Activated B cell treated with CpG ODN at 0.5 μM for 24 hours (primary cell): ENCODE data around the gene PLPPR4. TPM values are rescaled to one million over a fixed set of nuclear protein-coding genes. Genes with fewer than 3 reads are reported as not detected.

Source experiments
- ATAC-seq: fragments of 200-7000 bp; cut with Tn5 transposase; one replicate; pipeline ENCODE4 v1.10.0; 2021; ENCODE audit warnings: low read depth, mild to moderate bottlenecking, moderate library complexity
- CTCF ChIA-PET: fragments of 350-600 bp; sonication (Branson Sonifier 250); formaldehyde crosslinking; loops from one replicate; lab custom pipeline; 2021; ENCODE audit warnings: antibody characterized with exemption; lab: Charles Lee
- POLR2A ChIA-PET: fragments of 350-600 bp; sonication (Branson Sonifier 250); formaldehyde crosslinking; loops from one replicate; lab custom pipeline; 2021; ENCODE audit warnings: antibody characterized with exemption; lab: Charles Lee
- DNase-seq: peaks from one replicate; pipeline ENCODE4 v3.0.0; 2022
- H3K27ac Mint-ChIP-seq: one replicate; pipeline ENCODE4 v1.8.0; 2020; ENCODE audit warnings: mixed read lengths
- H3K27me3 Mint-ChIP-seq: one replicate; pipeline ENCODE4 v1.8.0; 2021; ENCODE audit warnings: mixed read lengths
- H3K36me3 Mint-ChIP-seq: one replicate; pipeline ENCODE4 v1.8.0; 2021; ENCODE audit warnings: low read depth, mixed read lengths
- H3K4me1 Mint-ChIP-seq: one replicate; pipeline ENCODE4 v1.8.0; 2021; ENCODE audit warnings: mixed read lengths
- H3K4me3 Mint-ChIP-seq: one replicate; pipeline ENCODE4 v1.8.0; 2020; ENCODE audit warnings: mild to moderate bottlenecking, mixed read lengths
- H3K9me3 Mint-ChIP-seq: one replicate; pipeline ENCODE4 v1.8.0; 2020; ENCODE audit warnings: mixed read lengths
- intact Hi-C: fragments of 100-400 bp; cut with micrococcal nuclease; formaldehyde crosslinking; loops from one replicate; pipeline ENCODE4 v1.15.1; 2024
- total RNA-seq: library from RNA; stranded (reverse); gene quantifications from 2 replicates; pipeline ENCODE4 v1.2.3, GENCODE V29; 2022
- TF ChIP-seq, protein P1 (sequence below): fragments of 200-600 bp; IDR thresholded peaks from one replicate; pipeline ENCODE4 v1.8.0; 2022; ENCODE audit warnings: antibody characterized with exemption, mild to moderate bottlenecking

PLPPR4 gene
- not detected in 2 replicates for total RNA-seq

DNA sequence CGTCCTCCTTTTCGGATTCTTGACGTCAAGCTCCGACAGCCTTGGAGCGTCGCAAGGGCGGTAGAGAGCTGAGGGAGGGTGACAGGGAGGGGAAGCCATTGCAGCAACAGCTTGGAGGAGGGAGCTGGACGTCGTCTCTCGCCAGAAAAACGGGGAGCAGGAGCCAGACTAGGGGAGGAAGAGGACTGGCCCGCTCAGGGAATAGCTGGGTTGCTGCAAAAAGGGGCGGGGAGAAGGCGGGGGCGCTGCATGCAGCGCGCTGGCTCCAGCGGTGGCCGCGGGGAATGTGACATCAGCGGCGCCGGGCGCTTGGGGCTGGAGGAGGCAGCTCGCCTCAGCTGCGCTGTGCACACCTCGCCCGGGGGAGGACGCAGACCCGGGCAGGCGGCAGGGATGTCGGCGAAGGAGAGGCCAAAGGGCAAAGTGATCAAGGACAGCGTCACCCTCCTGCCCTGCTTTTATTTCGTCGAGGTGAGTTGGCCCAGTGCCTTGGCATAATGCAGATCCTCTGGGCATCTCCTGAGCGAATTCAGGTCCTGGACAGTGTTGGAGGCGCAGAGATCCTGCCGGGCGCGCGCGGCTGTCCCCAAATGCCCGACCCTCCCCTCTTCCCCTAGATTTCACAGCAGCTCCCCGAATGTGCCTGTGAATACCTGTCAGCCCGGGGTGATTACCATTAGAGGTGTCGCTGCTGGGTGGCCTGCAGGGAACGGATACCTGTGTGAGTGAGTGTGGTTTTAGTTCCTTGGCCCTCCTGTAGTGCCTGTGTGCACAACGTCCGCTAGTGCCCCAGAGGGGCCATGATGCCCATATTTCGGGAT is at the start of gene PLPPR4:
Gene PLPPR4 (plus strand): TSS at position 292 of the 821 bp plus-strand sequence. CDS start 102 bp downstream, at position 394.
- DNase-seq (no peak), ATAC-seq (no peak)
- Mint-ChIP-seq H3K27ac (no peak within 1 kb of the TSS), H3K36me3 (no peaks in the 10 kb centered on the region), H3K4me1 (no peaks in the 10 kb centered on the region), H3K9me3 (peaks cover 5% of the 10 kb centered on the region), H3K27me3 (peaks cover 22% of the 10 kb centered on the region), H3K4me3 (no peak within 1 kb of the TSS)
- ChIA-PET POLR2A (no interaction called here), CTCF (no interaction called here)
- TF ChIP-seq, protein P1, sequence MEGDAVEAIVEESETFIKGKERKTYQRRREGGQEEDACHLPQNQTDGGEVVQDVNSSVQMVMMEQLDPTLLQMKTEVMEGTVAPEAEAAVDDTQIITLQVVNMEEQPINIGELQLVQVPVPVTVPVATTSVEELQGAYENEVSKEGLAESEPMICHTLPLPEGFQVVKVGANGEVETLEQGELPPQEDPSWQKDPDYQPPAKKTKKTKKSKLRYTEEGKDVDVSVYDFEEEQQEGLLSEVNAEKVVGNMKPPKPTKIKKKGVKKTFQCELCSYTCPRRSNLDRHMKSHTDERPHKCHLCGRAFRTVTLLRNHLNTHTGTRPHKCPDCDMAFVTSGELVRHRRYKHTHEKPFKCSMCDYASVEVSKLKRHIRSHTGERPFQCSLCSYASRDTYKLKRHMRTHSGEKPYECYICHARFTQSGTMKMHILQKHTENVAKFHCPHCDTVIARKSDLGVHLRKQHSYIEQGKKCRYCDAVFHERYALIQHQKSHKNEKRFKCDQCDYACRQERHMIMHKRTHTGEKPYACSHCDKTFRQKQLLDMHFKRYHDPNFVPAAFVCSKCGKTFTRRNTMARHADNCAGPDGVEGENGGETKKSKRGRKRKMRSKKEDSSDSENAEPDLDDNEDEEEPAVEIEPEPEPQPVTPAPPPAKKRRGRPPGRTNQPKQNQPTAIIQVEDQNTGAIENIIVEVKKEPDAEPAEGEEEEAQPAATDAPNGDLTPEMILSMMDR = no peak
- intact Hi-C loops = no loop called here

GRCh38 chr1:99216956-99217355 is 47.3 kb upstream of the PLPPR4 start:
- TF ChIP-seq, protein P1 = no peak
- H3K4me1 Mint-ChIP-seq = no peaks in the 10 kb centered on the region
- no peak overlapping the region for H3K4me3 Mint-ChIP-seq
- no peak for DNase-seq
- POLR2A ChIA-PET = no interaction called here
- no peaks in the 10 kb centered on the region for H3K36me3 Mint-ChIP-seq
- intact Hi-C loops = no loop called here
- peaks cover 6% of the 10 kb centered on the region for H3K9me3 Mint-ChIP-seq
- CTCF ChIA-PET = no interaction called here
- no peak overlapping the region for H3K27ac Mint-ChIP-seq
- no peak for ATAC-seq
- no peaks in the 10 kb centered on the region for H3K27me3 Mint-ChIP-seq

DNA sequence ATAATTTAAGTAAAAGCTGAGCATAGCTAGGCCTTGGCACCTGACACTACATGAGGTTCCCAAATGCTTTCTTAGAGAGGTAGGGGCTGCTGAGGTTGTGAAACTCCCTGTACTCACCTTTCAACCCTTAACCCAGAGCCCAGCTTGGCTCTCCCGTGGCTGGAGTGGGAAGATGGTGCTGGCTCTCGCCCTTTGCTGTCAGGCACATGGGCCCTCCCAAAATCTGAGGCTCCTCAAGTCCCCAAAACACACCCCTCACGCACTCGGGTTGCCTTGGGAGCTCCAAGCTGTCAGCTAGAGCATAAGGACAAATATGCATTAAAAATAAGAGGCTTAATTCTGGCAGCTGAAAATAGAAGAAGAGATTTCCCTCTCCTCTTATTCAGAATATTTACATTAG is 46.7 kb upstream of the PLPPR4 start:
- no peak overlapping the region for H3K27ac Mint-ChIP-seq
- no peak overlapping the region for H3K4me3 Mint-ChIP-seq
- intact Hi-C loops = no loop called here
- no peaks in the 10 kb centered on the region for H3K36me3 Mint-ChIP-seq
- CTCF ChIA-PET = no interaction called here
- H3K4me1 Mint-ChIP-seq = no peaks in the 10 kb centered on the region
- ATAC-seq = no peak
- TF ChIP-seq, protein P1 = no peak
- no peak for DNase-seq
- peaks cover 6% of the 10 kb centered on the region for H3K9me3 Mint-ChIP-seq
- POLR2A ChIA-PET = no interaction called here
- H3K27me3 Mint-ChIP-seq = no peaks in the 10 kb centered on the region

GRCh38 chr1:99218572-99218971 is 45.7 kb upstream of the PLPPR4 start:
- ATAC-seq = no peak
- TF ChIP-seq, protein P1 = no peak
- Mint-ChIP-seq H3K4me3 (no peak overlapping the region), H3K27me3 (no peaks in the 10 kb centered on the region), H3K4me1 (no peaks in the 10 kb centered on the region), H3K36me3 (no peaks in the 10 kb centered on the region), H3K27ac (no peak overlapping the region), H3K9me3 (peaks cover 6% of the 10 kb centered on the region)
- ChIA-PET CTCF (no interaction called here), POLR2A (no interaction called here)
- intact Hi-C loops = no loop called here
- no peak for DNase-seq

GRCh38 chr1:99218999-99219398 is 45.3 kb upstream of the PLPPR4 start:
- peaks cover 6% of the 10 kb centered on the region for H3K9me3 Mint-ChIP-seq
- no peaks in the 10 kb centered on the region for H3K4me1 Mint-ChIP-seq
- ATAC-seq = no peak
- POLR2A ChIA-PET = no interaction called here
- intact Hi-C loops = no loop called here
- H3K27ac Mint-ChIP-seq = no peak overlapping the region
- H3K4me3 Mint-ChIP-seq = no peak overlapping the region
- DNase-seq = no peak
- H3K36me3 Mint-ChIP-seq = no peaks in the 10 kb centered on the region
- no peaks in the 10 kb centered on the region for H3K27me3 Mint-ChIP-seq
- TF ChIP-seq, protein P1 = no peak
- CTCF ChIA-PET = interaction anchor here (0.6 kb wide), 1 partner anchor 36 kb away, joined by 4 read pairs; no protein-coding TSS in a partner anchor
